Endometrium (tissue), 2 donors: ENCODE data around the gene CAPN15.

Source experiments
- FAIRE-seq: peaks from 2 replicates; lab custom pipeline; 2012; peaks lifted over from hg19 to GRCh38; lab: Jason Lieb, UNC
- donor health status: control.
- donor health status: control.

The CAPN15 gene

DNA sequence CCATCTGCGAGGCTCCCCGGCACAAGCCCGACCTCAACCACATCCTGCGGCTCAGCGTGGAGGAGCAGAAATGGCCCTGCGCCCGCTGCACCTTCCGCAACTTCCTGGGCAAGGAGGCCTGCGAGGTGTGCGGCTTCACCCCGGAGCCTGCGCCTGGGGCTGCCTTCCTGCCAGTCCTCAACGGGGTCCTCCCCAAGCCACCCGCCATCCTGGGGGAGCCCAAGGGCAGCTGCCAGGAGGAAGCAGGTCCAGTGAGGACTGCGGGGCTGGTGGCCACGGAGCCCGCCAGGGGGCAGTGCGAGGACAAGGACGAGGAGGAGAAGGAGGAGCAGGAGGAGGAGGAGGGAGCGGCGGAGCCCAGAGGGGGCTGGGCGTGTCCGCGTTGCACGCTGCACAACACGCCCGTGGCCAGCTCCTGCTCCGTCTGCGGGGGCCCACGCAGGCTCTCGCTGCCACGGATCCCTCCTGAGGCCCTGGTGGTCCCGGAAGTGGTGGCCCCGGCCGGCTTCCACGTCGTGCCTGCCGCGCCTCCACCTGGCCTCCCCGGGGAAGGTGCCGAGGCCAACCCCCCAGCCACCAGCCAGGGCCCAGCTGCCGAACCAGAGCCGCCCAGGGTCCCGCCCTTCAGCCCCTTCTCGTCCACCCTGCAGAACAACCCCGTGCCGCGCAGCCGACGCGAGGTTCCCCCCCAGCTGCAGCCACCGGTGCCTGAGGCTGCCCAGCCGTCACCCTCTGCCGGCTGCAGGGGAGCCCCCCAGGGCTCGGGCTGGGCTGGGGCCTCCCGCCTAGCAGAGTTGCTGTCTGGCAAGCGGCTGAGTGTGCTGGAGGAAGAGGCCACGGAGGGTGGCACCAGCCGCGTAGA is 19.6 kb downstream of the CAPN15 start:
- no peak for FAIRE-seq

DNA sequence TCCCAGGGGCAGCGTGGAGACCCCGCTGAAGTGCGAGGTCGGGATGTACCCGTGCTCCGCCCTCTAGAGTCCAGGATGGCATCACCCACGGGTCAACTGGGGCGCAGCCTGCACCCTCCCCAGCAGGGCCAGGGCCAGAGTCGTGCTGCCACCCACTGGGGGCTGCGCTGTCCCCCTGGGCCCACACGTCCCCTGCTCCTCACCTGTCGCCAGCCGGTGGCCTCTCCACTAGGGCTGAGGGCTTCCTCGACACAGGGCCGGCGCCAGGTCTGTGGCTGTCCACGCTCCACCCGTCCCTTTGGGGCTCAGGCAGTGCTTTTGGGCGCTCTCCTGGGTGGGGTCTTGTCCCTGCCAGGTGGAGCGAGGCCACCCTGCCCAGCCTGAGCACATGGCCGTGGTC is 21.1 kb downstream of the CAPN15 start:
- FAIRE-seq: no peak

DNA sequence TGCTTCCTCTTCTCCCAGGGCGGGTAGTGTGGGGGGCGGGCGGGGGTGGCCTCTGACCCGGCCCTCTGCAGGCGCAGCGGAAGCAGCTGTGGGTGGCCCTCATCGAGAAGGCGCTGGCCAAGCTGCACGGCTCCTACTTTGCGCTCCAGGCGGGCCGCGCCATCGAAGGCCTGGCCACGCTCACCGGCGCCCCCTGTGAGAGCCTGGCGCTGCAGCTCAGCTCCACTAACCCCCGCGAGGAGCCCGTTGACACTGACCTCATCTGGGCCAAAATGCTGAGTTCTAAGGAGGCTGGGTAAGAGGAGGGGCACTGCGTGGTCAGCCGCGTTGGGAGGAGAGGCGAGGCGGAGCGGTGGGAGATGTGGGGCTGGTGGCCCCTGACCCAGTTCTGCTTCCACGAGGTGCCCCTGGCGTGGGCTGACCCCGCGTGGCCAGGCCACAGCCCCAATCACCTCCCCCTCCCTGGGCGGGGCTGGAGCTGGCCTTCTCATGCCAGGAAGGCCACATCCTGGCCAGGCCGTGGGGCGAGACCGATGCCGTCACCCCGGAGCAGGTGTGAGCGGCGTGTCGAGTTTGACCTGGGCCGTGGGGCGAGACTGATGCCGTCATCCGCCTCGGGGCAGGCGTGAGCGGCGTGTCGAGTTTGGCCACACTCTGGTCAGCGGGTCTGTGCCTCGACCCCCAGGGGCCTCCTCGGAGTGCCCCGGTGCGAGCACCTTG is 22.2 kb downstream of the CAPN15 start:
- no peak for FAIRE-seq

DNA sequence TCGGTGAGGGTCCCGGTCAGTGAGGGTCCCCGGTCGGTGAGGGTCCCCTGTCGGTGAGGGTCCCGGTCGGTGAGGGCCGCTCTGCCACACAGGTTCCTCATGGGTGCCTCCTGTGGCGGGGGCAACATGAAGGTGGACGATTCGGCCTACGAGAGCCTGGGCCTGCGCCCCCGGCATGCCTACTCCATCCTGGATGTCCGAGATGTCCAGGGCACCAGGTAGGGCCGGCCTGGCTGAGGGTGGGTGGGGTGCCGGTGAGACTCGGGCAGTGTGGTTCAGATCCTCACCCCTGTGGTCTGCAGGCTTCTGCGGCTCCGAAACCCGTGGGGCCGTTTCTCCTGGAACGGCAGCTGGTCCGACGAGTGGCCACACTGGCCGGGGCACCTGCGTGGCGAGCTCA is 23.7 kb downstream of the CAPN15 start:
- FAIRE-seq: no peak

DNA sequence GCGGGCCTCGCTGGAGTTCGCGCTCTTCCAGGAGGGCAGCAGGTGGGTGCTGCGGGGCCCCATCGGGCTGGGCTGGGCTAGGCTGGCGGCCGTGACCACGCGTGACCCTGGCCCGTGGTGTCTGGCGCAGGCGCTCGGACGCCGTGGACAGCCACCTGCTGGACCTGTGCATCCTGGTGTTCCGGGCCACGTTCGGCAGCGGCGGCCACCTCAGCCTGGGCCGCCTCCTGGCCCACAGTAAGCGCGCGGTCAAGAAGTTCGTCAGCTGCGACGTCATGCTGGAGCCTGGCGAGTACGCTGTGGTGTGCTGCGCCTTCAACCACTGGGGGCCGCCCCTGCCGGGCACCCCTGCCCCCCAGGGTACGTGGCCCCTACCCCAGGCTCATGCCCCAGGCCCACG is 24.7 kb downstream of the CAPN15 start:
- FAIRE-seq: no peak

DNA sequence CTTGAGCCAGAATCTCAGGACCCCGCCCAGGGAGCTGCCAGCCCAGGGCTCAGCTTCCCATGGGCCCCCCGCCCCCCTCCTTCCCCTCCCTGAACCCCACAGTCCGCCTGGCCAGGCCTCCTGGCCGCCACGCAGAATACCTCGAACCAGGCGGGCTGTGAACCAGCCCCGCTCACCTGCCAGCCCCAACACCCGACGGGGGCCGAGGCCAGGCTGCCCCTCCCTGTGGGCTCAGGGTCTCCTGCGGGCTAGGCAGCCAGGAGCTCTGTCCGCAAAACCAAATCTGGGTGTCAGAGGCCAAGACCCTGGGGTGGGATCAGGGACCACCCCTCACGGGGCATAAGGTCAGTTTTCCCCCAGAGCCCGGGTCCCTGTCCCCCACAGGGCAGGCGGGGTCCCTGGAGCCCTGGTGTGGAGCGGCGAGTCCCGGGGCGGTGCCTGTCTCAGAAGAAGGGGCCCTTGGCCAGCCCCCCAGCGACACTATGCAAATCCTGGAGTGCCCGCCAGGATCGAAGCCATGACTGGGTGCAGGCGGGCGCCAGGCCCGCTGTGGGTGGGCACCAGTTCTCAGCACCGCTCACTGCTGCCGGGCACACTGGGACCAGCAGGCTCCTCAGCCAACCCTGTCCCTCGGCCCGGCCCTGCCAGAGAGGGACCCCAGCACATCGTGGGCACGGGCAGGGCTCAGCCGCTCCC is 26.2 kb downstream of the CAPN15 start:
- no peak for FAIRE-seq

DNA sequence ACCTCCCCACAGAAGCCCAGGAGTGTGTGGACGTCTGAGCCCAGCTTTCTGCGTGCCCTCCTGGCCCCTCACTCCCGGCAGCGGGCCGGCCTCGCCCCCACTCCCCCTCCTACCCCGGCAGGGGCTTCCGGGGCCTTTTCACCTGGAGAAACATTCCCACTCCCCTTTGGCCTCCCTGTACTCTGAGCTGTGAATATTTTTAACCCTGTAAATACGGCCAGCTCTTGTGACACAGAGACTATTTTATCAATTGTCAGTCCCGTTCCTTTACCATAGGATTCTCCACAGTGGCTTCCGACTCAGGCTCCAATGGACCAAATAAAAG is 26.7 kb downstream of the CAPN15 start:
- FAIRE-seq: no peak

DNA sequence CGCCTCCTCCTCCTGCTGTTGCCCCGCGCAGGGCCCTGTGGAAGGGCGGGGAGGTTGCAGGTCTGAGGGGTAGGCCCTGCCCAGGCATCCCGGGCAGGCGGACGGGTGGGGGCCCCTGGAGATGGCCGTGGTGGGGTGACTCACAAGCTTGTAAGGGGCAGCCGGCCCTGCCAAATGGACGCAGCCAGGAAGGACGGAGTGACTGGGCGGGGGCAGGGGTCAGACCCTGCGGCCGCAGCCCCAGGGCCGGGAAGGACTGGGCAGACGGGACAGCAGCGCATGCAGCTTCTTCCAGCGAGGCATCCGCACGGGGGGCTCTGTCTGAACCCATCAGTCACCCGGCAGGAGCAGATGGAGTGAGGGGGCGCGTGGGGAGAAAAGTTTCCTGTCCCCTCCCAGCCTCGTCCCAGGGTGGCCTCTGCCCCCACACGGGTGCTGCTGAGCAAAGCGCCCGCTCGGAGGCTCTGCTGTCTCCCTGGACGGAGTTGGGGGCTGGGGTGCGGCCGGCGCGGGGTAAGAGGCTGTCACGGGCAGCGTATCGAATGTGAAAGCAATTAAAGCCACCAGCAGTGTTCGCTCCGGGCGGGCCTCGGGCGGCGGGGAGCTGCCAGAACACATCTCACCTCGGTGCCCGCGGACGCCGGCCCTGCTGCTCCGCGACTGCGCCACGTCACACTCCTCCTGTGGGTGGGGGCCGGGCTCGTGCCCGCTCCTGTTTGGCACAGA is 27.3 kb downstream of the CAPN15 start:
- FAIRE-seq: no peak

DNA sequence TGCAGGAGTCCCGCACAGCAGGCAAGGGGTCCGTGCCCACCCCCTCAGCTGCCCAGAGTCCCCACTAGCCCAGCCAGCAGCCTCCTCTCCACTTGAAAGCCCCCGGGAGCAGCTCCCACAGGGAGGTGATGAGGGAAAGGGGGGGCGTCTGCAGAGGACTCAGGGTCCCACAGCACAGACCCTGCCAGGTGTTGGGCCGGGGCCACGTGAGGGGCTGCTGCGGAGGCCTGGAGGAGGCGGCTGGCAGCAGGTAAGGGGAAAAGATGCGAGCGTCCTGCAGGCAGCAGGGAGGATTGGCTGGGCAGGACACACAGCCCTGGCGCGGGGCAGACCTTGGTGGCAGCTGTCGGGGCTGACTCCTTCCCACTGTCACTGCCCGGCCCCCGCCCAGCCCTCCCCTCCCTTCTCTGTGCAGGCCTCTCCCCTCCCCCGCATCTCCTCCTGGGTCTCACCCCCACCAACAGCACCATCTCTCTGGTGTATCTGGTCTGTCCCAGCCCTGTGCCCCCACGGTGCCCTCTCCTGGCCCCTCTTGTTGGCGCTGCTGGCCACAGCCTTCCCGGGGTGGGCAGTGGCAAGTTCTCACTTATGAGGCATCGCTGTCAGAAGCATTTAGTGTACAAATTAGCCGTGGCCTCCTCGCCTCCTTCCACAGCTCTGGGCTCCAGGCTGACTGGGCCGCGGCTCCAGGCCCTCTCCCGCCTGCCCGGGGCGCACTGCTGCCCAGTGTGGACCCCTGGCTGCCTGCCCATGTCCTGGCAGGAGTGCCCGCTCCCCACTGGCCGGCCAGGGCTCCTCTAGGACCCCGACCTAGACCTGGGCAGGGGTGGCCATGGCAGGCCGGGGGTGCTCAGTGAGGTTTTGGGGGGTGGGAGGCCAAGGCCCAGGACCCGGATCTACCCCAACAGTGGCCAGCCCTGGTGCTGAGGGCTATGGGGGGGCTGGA is 28.3 kb downstream of the CAPN15 start:
- no peak for FAIRE-seq

DNA sequence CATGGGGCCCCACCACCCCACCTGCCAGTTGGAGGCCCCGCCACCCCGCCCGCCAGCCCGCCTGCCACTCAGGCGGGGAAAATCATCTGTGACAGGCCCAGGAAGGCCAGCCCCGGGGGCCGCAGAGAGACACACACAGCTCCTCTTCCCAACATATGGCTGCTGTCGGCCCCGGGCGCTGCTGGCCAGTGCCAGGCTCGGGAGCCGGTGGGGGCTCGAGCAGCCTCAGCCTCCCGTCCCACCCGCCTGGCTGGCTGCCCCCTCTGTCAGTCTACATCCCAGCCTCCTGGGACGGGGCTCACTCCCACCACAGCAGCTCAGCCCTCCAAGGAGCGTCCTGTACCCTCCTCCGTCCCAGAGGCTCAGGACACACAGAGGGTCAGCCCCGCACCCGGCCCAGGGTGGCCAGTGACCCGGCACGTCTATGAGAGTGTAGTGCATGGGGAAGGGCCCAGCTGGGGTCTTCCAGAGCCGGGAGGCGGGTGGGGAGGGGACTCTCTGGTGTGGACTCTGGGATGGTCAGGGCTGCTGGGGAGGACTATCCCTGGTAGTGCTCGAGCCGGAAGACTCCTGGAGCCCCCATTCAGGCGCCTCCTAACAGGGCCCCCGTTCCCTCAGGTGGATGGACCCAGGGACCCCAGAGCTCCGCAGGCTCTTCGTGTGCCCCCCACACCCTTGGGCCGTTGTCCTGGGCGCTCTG is 29.1 kb downstream of the CAPN15 start:
- FAIRE-seq: no peak

DNA sequence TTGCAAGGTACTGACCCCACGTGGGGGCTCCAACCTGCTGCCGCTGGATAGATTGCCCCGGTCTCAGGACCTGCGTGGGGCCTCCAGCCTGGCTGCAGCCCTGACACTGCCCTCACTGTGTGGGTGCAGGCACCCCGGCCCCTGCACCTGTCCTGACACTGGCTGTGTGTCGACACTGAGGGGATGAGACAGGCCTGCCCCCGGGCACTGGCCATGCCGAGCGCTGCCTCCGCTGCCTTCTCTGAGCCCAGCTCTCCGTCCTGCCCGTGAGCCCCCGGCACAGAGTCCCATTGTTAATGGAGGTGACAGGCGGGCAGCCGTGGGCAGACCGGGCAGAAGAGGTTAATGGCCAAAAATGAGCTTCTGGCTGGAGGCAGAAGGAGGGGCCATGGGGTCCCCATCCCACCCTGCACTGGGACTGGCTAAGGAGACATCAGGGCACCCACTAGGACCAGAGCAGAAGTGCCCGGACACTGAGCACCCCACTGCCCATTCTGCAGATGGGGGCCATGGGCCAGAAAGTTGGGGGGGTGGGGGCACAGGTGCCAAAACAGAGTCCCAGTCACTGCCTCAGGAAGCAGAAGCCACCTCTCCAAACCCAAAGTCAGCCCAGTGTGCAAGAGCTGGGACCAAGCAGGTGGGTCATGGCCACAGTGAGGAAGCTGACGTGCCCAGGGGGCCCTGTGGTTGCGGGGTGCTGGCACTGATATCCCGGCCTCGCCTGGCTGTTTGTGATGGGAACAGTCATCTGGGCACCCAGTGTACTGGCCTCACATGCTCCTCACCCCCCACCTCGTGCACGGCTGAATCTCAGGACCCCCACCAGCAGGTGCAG is 30.2 kb downstream of the CAPN15 start:
- no peak for FAIRE-seq

DNA sequence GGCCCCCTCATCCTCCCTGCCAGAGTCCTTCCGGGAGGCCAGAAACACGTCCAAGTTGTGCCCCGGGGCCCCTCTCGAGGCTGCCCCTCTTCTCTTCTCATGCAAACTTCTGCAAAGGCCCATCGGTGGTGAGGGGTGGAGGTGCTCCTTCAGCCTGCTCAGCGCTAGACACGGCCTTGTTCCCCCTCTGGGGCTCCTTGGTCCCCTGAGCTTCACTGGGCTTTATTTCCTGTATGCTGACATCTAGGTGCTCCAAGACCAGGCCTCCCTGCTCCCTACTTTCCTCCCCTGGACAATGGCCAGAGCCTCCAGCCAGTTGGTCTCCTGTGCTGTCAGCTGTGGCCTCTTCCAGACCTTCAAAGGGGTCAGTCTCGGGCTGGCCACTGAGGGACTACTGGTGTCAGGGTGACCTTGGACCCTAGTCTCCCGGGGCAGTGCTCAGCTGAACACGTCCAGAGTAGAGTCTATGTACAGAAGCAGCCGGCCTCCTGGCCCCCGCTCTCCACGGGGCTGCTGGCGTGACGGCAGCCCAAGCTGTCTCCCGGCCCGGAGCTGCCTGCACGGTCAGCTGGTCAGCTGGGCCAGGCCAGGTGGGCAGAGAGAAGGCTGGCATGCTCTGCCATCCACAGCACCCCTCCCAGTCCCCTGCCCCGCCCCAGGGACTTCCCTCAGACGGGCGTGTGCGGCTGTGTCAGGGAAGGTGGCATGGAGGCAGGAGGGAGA is 30.9 kb downstream of the CAPN15 start:
- no peak for FAIRE-seq

DNA sequence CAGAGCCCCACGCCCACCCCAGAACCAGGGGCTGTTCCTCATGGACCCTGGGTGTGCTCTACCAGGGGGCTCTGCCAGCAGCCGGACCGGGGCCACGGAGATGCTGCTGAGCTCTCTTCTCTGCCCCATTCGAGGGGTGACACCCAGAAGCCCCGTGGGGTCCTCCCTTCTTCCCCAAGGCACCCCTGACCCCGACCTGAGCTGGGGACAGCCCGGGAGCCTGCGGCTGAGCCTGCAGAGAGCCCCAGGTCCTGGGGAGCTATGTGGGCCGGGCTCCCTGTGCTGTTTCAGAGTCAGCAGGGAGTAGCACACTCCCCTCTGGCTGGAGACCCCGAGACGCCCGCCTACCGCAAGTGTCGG is 31.5 kb downstream of the CAPN15 start:
- no peak for FAIRE-seq

DNA sequence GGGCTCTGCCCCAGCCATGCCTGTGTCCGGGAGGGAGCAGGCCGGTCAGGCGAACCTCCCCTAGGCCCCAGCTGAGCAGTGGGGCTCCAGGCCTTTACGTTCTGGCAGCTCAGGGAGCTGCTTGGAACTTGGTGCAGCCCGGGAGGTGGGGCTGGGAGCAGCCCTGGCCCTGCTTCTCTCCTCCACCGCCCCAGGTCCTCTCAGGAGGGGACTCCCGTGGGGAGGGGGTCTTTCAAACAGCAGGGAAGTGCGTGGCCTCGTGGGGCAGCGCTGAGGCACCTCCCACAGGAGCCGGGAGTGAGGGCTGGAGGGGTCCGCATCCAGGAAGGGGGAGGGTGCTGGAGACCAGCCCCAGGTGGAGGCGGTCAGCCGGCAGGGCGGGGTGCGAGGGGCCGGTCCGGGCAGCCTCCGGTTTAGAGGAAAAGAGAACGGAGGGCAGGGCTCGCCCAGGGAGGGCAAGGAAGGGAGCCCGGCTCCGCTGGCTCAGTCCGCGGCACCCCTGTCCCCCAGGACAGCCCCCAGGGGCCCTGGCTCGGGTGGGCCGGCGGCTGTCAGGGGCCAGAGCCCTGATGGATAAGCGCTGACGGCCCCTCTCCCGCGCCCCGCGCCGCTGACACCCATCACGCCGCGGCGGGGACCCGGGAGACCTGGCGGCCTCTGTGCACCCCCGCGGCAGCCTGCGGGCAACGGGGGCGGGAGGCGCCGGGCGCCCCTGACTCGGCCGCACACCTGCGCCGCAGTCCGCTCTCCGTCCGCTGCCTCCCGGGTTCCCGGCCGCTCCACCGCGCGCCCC is 32.1 kb downstream of the CAPN15 start:
- FAIRE-seq: no peak

DNA sequence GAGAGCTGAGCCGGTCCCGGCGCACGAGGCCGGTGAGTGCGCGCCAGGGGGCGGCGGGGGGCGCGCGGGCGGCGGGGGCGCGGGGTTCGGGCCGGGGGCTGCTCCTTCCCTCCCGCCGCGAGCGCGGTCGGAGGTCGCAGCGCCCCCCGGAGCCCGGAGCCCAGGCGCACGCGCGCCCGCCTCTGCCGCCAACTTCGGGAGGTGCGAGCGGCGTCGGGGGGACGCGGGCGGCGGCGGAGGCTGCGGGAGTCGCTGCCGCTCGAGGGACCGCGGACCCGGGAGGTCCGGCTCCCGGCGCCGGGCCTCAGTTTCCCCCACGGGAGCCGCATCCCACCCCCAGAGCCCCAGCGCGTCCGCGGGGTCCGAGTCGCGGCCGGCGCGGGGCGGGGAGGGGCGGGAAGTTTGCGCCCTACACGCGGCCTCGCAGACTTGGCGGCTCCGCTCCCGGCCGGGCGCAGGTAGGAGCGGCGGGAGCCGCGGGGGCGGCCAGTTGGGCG is 32.7 kb downstream of the CAPN15 start, which contains the start of gene PRR35:
TSS of gene PRR35 (plus strand) at position 191 of the 497 bp plus-strand sequence. CDS start 2,901 bp downstream, outside the sequence.
- FAIRE-seq: no peak

DNA sequence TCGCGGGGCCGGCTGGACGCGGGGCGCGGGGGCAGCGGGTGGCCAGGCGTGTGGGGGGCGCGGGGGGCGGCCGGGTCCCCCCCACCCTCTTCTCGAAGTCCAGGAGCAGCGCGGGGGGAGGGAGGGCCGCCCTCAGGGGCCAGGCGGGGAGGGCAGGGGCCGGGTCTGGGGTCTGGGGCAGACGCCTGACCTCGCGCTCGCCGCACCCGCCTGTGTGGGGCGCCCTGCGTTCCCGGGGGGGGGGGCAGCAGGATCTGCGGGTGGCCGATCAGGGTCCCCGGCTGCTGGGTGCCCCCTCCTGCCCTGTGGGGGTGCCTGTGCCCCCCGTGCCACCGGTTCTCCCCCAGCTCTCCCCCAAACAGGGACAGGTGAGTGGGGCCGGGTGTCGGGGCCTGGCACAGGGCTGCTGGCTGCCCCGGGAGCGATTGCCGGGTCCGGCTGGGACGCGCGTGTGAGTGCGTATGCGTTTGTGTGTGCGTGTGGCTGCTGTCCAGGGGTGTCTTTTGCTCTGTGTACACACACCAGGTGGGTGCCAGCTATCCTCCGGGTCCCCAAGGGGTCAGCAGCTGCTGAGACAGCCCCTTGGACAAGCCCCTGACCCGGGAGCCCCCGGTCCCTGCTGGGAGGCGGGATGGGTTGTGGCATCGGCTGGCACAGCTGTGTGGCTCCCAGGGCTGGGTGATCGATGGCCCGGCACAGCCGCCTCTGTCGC is 33.3 kb downstream of the CAPN15 start:
- no peak for FAIRE-seq

DNA sequence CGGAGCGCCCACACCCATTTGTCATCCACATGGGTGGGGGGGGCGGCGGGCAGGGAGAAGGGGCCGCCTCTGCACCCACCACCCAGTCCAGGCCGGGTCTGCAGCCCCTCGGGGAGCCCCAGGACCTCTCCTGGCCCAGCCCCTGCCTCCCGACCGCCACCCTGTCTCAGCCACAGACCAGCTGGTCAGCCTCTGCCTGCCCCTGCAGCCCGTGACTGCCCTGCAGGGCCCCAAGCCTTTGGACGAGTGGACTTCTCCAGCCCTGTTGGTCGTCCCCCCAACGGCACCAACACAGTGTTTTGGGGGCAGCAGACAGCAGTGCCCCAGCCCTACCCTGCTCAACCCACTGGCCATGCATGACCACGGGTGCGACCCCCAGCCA is 33.9 kb downstream of the CAPN15 start:
- no peak for FAIRE-seq
